ENCODE data around the gene LRRC59.

DNA sequence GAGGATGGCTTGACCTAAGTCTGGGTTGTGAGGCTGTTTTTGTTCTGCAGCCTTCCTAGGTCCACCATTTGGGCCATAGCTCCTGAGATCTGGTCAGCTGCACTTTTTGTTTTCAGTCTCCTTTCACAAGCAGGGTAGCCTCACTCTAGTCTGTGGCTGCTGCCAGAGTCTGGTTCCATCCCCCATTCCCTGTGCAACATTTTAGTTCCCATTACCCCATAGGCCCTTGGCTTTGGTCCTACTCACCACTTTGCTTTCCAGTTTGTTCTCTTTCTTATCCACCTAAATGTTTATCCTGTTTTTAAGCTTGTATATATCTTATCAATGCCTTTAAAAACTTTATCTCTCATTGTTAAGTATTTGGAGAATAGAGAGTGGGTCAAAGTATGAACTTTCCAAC, 57.9 kb downstream of the LRRC59 start:
- TF ChIP-seq CTCF (IDR thresholded peaks at IDR 0.05), result no peak
- no peak for TF ChIP-seq POLR2A (IDR thresholded peaks at IDR 0.05)
